Measurements from ENCODE around the gene OGDH.

DNA sequence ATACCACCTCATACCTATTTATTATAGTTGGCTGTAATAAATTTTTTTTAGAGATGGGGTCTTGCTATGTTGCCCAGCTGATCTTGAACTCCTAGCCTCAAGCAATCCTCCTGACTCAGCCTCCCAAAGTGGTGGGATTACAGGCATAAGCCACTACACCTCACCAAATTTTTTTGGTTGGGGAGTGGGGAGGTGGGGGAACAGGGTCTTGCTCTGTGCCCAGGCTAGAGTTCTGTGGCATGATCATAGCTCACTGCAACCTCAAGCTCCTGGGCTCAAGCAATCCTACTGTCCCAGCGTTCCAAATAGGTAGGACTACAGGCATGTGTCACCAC is 3.9 kb upstream of the OGDH start:
- TF ChIP-seq EZH2phosphoT487 (IDR thresholded peaks at IDR 0.05; ENCODE audit: insufficient read depth, low read depth), result no peak
- TF ChIP-seq EZH2 (IDR thresholded peaks at IDR 0.05; ENCODE audit: insufficient read depth, poor library complexity, severe bottlenecking), result no peak
